ENCODE results near the gene SELPLG. TPM values are rescaled to one million over a fixed set of nuclear protein-coding genes. Genes with fewer than 3 reads are reported as not detected.

Gene SELPLG
- total RNA-seq, 1 experiment from 2014 or later: 0.41 TPM

GRCh38 chr12:108609537-108610335 lies 24.0 kb downstream of the SELPLG start:
- no peaks in the 10 kb centered on the region for H3K9me3 ChIP-seq (ENCODE audit: control insufficient read depth, insufficient read depth, low read depth, low read length)
- no peaks in the 10 kb centered on the region for H3K27me3 ChIP-seq (ENCODE audit: control insufficient read depth, insufficient read depth, low read length)
- CTCF ChIA-PET: no interaction called here
- ATAC-seq: no peak
- H3K4me1 ChIP-seq (ENCODE audit: control insufficient read depth, insufficient read depth, low read length): peaks cover 17% of the 10 kb centered on the region
- intact Hi-C loops (cut with micrococcal nuclease; ENCODE audit: unreplicated experiment): no loop called here
- no peak overlapping the region for H3K27ac ChIP-seq (ENCODE audit: low read length)
- BruUV-seq (replicated peaks): no TSS peak
- in situ Hi-C loops (cut with HindIII; ENCODE audit: low pct_unique_long_range_greater_than_20kb, low sequenced_read_pairs): no loop called here
- H3K4me3 ChIP-seq (ENCODE audit: low read depth in 2 of 2, low read length in 2 of 2): no peak overlapping the region
- POLR2A ChIA-PET: no interaction called here
- no peak for TF ChIP-seq SIN3A (IDR thresholded peaks at IDR 0.05; ENCODE audit: borderline replicate concordance, insufficient read depth, low read depth, low read length)
- TF ChIP-seq, protein P1, sequence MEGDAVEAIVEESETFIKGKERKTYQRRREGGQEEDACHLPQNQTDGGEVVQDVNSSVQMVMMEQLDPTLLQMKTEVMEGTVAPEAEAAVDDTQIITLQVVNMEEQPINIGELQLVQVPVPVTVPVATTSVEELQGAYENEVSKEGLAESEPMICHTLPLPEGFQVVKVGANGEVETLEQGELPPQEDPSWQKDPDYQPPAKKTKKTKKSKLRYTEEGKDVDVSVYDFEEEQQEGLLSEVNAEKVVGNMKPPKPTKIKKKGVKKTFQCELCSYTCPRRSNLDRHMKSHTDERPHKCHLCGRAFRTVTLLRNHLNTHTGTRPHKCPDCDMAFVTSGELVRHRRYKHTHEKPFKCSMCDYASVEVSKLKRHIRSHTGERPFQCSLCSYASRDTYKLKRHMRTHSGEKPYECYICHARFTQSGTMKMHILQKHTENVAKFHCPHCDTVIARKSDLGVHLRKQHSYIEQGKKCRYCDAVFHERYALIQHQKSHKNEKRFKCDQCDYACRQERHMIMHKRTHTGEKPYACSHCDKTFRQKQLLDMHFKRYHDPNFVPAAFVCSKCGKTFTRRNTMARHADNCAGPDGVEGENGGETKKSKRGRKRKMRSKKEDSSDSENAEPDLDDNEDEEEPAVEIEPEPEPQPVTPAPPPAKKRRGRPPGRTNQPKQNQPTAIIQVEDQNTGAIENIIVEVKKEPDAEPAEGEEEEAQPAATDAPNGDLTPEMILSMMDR (IDR thresholded peaks at IDR 0.05): no peak
- TF ChIP-seq REST (IDR thresholded peaks at IDR 0.05; ENCODE audit: insufficient read depth in 1 of 2, low read depth in 2 of 2, low read length in 1 of 2): no peak
- TF ChIP-seq POLR2AphosphoS5 (IDR thresholded peaks at IDR 0.05; ENCODE audit: low read depth, low read length): no peak
- no peak for TF ChIP-seq TCF7L2 (IDR thresholded peaks at IDR 0.05; ENCODE audit: low read depth, low read length)
- no peak for DNase-seq (ENCODE audit: low read depth, low spot score)
- H3K36me3 ChIP-seq (ENCODE audit: control insufficient read depth, insufficient read depth, low read length): no peaks in the 10 kb centered on the region

DNA sequence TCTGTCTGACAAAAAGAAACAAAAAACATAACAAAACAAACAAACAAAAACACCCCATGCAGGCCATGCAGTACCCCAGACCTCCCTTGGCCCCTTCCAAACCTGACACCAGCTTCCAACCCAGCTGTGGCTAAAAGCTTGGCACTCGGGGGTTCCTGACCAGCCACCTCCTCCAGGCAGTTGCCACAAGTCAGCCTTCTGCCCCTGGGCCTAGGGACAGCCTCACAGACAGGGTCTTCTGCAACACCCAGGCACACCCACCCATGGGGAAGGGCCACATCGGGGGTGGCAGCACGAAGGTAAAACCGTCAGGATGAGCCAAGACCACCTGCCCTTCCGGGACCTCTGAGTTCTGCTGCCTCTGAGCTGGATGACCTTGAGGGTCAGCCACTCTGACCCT lies 25.1 kb downstream of the SELPLG start:
- Histone ChIP-seq H3K36me3 (ENCODE audit: control insufficient read depth, insufficient read depth, low read length) (no peaks in the 10 kb centered on the region), H3K4me3 (ENCODE audit: low read depth in 2 of 2, low read length in 2 of 2) (no peak overlapping the region), H3K4me1 (ENCODE audit: control insufficient read depth, insufficient read depth, low read length) (peaks cover 14% of the 10 kb centered on the region), H3K27ac (ENCODE audit: low read length) (no peak overlapping the region), H3K9me3 (ENCODE audit: control insufficient read depth, insufficient read depth, low read depth, low read length) (no peaks in the 10 kb centered on the region), H3K27me3 (ENCODE audit: control insufficient read depth, insufficient read depth, low read length) (no peaks in the 10 kb centered on the region)
- in situ Hi-C loops (cut with HindIII; ENCODE audit: low pct_unique_long_range_greater_than_20kb, low sequenced_read_pairs): no loop called here
- CTCF ChIA-PET: no interaction called here
- no TSS peak for BruUV-seq (replicated peaks)
- DNase-seq (ENCODE audit: low read depth, low spot score): no peak
- intact Hi-C loops (cut with micrococcal nuclease; ENCODE audit: unreplicated experiment): no loop called here
- POLR2A ChIA-PET: no interaction called here
- TF ChIP-seq, protein P1 (IDR thresholded peaks at IDR 0.05): no peak
- TF ChIP-seq SIN3A (IDR thresholded peaks at IDR 0.05; ENCODE audit: borderline replicate concordance, insufficient read depth, low read depth, low read length): no peak
- TF ChIP-seq REST (IDR thresholded peaks at IDR 0.05; ENCODE audit: insufficient read depth in 1 of 2, low read depth in 2 of 2, low read length in 1 of 2): no peak
- TF ChIP-seq POLR2AphosphoS5 (IDR thresholded peaks at IDR 0.05; ENCODE audit: low read depth, low read length): no peak
- no peak for TF ChIP-seq TCF7L2 (IDR thresholded peaks at IDR 0.05; ENCODE audit: low read depth, low read length)
- ATAC-seq: no peak

Measured in Panc1 (cell line).